SIG-M5 treated with dmso at 0.1 percent for 504 hours (cell line): ENCODE results near the gene DCAF12L2.
"Not testable (repeated sequence)": the region's sequence is repeated elsewhere in the genome, so short reads cannot be mapped to it uniquely, and the experiment has no call there.

Source experiments
- DNase-seq: peaks from one replicate; lab custom pipeline; 2025; ENCODE audit not compliant: unreplicated experiment; lab: John Stamatoyannopoulos, UW

The DCAF12L2 gene

GRCh38 chrX:126165721-126166461 is at the start of gene DCAF12L2:
Gene DCAF12L2, minus strand, starts transcription at chrX:126166289. Its CDS starts 365 bp downstream, at chrX:126165924.
- no peak for DNase-seq

GRCh38 chrX:126190888-126191287 is 24.8 kb upstream of the DCAF12L2 start:
- DNase-seq = not testable (repeated sequence)

GRCh38 chrX:126177133-126177840 is 11.2 kb upstream of the DCAF12L2 start:
- DNase-seq = no peak

- DNase-seq = no peak
Observed at GRCh38 chrX:126170720-126171119, 4.6 kb upstream of the DCAF12L2 start.

- DNase-seq = no peak
Observed at GRCh38 chrX:126167560-126167959, 1.5 kb upstream of the DCAF12L2 start.

GRCh38 chrX:126165401-126165720 is 728 bp downstream of the DCAF12L2 start:
- no peak for DNase-seq

- DNase-seq = no peak
Observed at GRCh38 chrX:126164689-126165400, 1.2 kb downstream of the DCAF12L2 start.

- no peak for DNase-seq
Observed at GRCh38 chrX:126164226-126164625, 1.9 kb downstream of the DCAF12L2 start.

GRCh38 chrX:126141014-126141413 is 25.1 kb downstream of the DCAF12L2 start:
- DNase-seq = no peak

- peak; percentile 0 for DNase-seq
Observed at GRCh38 chrX:126137899-126138298, 28.2 kb downstream of the DCAF12L2 start.

GRCh38 chrX:126124721-126125120 is 41.4 kb downstream of the DCAF12L2 start:
- no peak for DNase-seq
